ENCODE results near the gene PNPLA7. TPM values are rescaled to one million over a fixed set of nuclear protein-coding genes. Genes with fewer than 3 reads are reported as not detected.
A peak's percentile ranks its signal among the peaks of the same experiment; 100 is the strongest.
"Not testable (repeated sequence)": the region's sequence is repeated elsewhere in the genome, so short reads cannot be mapped to it uniquely, and the experiment has no call there.

Gene PNPLA7
- 1.3 and 1.5 TPM in 2 replicates for total RNA-seq
- 4.8 TPM for polyA plus RNA-seq (2012)

GRCh38 chr9:137550231-137550621 lies at the start of gene PNPLA7:
TSS of gene PNPLA7 (minus strand) at chr9:137550402. CDS start at chr9:137550197, 205 bp downstream.
- peak; percentile 75 for DNase-seq (ENCODE audit: low read depth)

GRCh38 chr9:137598943-137599342 lies 48.7 kb upstream of the PNPLA7 start:
- DNase-seq (ENCODE audit: low read depth): no peak

- DNase-seq (ENCODE audit: low read depth): not testable (repeated sequence)
Observed at GRCh38 chr9:137596577-137596976, 46.4 kb upstream of the PNPLA7 start.

GRCh38 chr9:137593176-137593575 lies 43.0 kb upstream of the PNPLA7 start:
- no peak for DNase-seq (ENCODE audit: low read depth)

GRCh38 chr9:137592767-137593166 lies 42.6 kb upstream of the PNPLA7 start:
- DNase-seq (ENCODE audit: low read depth): no peak

GRCh38 chr9:137590469-137591383 lies 40.5 kb upstream of the PNPLA7 start, which contains the start of gene ZMYND19:
TSS of gene ZMYND19 (minus strand) at chr9:137590512. CDS start at chr9:137590263, 249 bp downstream.
- peak; percentile 87 for DNase-seq (ENCODE audit: low read depth)

GRCh38 chr9:137590123-137590468 lies 39.9 kb upstream of the PNPLA7 start:
- no peak for DNase-seq (ENCODE audit: low read depth)

GRCh38 chr9:137589441-137590122 lies 39.4 kb upstream of the PNPLA7 start:
- peak; percentile 19 for DNase-seq (ENCODE audit: low read depth)

GRCh38 chr9:137588891-137589290 lies 38.7 kb upstream of the PNPLA7 start:
- no peak for DNase-seq (ENCODE audit: low read depth)

- DNase-seq (ENCODE audit: low read depth): no peak
Observed at GRCh38 chr9:137588311-137588710, 38.1 kb upstream of the PNPLA7 start.

- no peak for DNase-seq (ENCODE audit: low read depth)
Observed at GRCh38 chr9:137586854-137587253, 36.7 kb upstream of the PNPLA7 start.

GRCh38 chr9:137583957-137584356 lies 33.8 kb upstream of the PNPLA7 start:
- no peak for DNase-seq (ENCODE audit: low read depth)

GRCh38 chr9:137583347-137583746 lies 33.1 kb upstream of the PNPLA7 start:
- DNase-seq (ENCODE audit: low read depth): no peak

- DNase-seq (ENCODE audit: low read depth): peak; percentile 55
Observed at GRCh38 chr9:137582286-137582860, 32.2 kb upstream of the PNPLA7 start.

- DNase-seq (ENCODE audit: low read depth): no peak
Observed at GRCh38 chr9:137581361-137582285, 31.4 kb upstream of the PNPLA7 start.

GRCh38 chr9:137580954-137581322 lies 30.7 kb upstream of the PNPLA7 start:
- DNase-seq (ENCODE audit: low read depth): no peak

GRCh38 chr9:137580209-137580953 lies 30.2 kb upstream of the PNPLA7 start:
- DNase-seq (ENCODE audit: low read depth): no peak

GRCh38 chr9:137579259-137579604 lies 29.0 kb upstream of the PNPLA7 start:
- DNase-seq (ENCODE audit: low read depth): no peak

GRCh38 chr9:137578518-137579258 lies 28.5 kb upstream of the PNPLA7 start, which contains the start of gene DPH7:
TSS of gene DPH7 (minus strand) at chr9:137578925. CDS start at chr9:137578777, 148 bp downstream.
- peak; percentile 94 for DNase-seq (ENCODE audit: low read depth)
